Stimulated activated CD4-positive, alpha-beta T cell treated with anti-CD3 and anti-CD28 coated beads, Interleukin-12 subunit alpha, Interleukin-12 subunit beta, amount 100 ng/mL, for 48 hours (primary cell): ENCODE results near the gene AMZ2.

Source experiments
- DNase-seq, 3 donors: peaks; one replicate each; pipeline ENCODE4 v3.0.0-alpha.2; 2020; ENCODE audit warnings: low read depth in 2 of 3, low spot score in 1 of 3

Gene AMZ2

DNA sequence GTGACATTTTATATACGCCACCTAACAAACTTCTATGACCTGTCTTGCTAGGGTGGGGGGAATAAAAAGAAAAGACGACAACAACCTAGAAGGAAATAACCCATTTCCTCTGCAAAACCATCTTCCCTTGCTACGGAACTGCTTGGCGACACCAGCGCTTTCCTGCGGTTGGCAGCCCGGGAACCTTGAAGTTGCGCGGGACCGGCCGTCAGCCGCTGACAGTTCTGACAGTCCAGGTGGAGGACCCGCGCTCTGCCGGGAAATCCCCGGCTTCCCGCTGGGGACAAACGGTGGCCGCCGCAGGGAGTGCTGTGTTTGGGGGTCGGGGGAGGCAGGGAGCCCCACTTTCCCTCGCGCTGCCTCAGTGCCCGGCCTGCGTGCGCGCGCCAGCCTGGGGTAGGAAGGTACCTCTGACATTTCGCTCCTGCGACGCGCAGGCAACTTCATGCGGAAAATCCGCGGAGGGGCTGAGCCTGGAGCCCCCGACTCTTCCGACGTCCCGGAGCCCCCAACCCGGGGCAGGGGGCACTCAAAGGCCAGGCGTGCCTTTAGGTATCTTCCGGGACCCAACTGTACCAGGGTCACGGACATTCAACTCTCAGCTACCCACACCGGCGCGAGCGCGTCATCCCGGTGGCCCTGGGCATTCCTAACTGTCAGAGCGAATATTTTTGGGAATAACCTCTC lies 42.6 kb downstream of the AMZ2 start:
- peak in 1 of 3 donors; percentile 43 for DNase-seq

GRCh38 chr17:68290955-68291835 lies 43.4 kb downstream of the AMZ2 start, which contains the start of the genes ARSG and SLC16A6:
TSS of gene ARSG (plus strand) at chr17:68291495. CDS start at chr17:68307494, 15,999 bp downstream.
TSS of gene SLC16A6 (minus strand) at chr17:68291127. CDS start at chr17:68278320, 12,807 bp downstream.
- peak; percentile 55 to 77 (median 61) for DNase-seq

DNA sequence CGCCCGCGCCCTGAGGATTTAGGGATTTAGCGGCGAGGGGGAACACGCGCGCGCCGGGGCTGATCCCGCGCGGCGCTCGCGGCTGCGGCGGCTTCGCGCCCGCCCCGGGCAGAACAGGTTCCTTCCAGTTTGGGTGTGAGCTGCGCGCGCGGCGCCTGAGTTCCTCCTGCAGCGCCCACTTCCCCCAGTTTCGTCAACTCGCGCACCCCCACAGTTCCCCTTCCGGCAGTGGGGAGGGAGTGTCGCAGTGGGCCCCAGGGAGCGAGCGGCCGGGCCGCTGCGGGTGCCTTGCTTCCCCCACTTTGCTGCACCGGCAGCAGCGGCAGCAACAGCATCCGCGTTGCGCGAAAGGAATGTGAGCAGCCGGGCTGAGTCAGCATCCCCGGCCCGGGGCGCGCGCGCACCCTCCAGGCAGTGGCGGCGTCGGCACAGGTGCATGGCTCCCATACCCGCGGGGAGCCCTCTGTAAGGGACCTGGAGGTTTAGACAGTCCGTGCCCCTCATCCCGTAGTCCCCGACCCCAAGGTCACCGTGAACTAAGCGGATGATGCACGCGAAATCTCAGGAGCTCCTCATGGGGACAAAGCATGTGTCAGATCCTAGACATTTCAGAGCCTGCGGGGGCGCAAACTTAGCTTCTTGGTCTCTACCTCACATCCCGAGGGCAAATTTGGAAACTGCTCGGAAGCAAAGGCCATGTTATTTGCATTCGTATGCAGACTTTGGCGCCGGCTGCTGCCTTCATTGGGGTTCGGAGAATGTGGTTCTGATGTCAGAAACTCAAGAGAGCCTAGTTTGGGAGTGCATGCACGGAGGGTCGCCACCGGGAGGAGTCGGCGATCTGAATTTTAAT lies 44.2 kb downstream of the AMZ2 start:
- DNase-seq, result peak; percentile 68 to 80 (median 75)

DNA sequence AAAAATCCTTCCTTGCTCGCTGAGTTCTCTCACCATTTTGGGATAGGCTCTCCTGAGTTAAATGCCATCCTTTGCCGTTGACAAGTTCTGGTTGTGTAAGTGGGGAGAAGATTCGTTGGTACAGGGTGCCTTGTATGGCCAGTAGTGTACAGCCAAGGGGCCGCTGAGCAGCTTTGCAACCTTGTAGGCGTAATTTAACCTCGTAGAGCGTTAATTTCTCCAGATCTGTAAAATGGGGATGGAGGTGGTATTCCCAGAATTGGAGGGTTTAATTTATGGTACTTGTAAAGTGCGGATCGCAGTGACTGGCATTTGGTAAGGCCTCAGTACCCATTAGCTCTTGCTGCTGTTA lies 44.8 kb downstream of the AMZ2 start:
- DNase-seq, result no peak

DNA sequence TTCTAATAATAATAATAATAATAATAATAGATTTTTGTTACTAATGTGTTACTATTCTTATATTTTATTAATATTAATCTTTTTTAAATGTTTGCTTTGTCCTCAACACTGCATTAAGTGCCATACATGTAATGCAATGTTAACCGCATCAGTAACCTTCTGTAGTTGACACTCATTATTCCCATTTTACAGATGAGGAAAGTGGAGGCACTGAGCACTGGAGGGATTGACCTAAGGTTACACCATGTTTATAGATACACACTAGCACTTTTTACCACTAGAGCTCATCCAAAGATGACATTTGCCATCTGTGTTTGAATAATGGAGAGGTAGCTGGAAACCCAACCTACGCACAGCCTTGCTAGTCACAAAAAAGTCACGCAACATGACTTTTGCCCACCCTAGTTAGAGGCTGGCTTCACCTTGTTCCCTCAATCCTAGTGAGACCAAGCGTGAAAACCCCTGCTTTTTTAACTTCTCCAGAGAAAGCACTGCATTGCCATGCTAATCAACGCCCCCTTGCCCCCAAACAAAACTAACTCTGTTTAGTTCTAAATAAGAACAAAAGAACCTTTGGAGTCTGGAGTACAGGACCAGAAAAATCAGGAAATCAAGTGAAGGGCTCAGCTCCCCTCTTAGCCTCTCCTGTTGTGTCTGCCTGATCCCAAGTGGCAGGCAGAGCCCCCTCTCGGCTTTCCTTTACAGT lies 45.8 kb downstream of the AMZ2 start:
- DNase-seq, result no peak

GRCh38 chr17:68294196-68294555 lies 46.3 kb downstream of the AMZ2 start:
- no peak for DNase-seq

- DNase-seq, result no peak
Observed at GRCh38 chr17:68294617-68295016, 46.8 kb downstream of the AMZ2 start.

GRCh38 chr17:68295086-68295485 lies 47.2 kb downstream of the AMZ2 start:
- peak in 1 of 3 donors; percentile 42 for DNase-seq

DNA sequence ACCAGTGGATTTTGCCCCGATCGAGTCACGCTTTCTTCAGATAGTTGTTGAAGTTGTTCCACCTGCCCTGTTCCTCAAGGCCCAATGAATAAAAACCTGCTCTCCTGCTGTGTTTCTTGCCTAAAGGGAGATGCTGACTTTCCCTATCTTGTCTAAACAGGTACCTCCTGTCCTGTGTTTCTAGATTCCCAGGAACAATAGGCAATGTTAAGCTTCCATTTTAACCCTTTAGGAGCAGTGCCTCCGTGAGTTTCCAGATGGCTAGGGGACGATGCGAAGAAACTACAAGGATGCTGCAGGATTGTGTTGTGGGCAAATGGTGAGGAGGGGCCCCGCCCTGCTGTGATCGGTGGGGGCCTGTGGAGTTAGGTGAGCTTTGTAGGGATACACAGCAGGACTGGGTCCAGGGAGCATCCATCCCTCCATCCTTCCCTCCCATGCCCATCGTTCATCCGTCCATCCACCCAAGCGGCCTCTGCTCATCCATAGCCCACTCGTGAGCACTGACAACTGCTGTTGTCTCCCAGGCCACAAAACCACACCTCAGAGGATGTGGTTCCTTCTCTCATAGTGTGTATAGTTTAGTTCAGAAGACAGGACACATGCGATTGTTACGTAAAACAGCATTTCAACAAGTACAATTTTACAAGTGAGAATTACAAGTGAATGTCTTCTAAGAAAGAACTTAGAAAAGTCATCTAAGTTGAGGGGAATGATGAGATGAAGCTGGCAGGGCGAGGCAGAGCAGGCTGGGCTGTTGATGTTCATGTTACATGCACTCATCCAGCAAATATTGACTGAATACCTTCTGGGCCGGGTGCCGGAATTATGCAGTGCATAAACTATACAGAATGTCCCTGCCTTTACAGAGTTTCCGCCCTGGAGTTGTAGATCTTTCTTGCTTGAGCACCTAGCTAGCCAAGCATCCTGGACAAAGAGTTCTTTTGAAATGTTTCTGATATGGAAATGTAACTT lies 48.7 kb downstream of the AMZ2 start:
- DNase-seq, result no peak

GRCh38 chr17:68297195-68297594 lies 49.4 kb downstream of the AMZ2 start:
- DNase-seq, result no peak

DNA sequence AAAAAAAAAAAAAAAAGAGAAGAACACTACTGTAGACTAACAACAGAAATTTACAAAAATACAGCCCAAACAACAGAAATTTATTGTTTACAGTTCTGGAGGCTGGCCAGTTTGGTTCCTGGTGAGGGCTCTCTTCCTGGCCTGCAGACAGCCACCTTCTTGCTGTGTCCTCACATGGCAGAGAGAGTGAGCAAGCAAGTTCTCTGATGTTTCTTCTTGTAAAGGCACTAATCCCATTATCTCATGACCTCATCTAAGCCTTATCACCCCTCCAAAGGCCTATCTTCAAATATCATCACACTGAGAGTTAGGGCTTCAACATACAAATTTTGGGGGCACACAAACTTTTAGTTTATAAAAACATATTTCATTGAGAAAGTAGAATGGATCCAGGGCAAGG lies 50.8 kb downstream of the AMZ2 start:
- DNase-seq, result no peak

DNA sequence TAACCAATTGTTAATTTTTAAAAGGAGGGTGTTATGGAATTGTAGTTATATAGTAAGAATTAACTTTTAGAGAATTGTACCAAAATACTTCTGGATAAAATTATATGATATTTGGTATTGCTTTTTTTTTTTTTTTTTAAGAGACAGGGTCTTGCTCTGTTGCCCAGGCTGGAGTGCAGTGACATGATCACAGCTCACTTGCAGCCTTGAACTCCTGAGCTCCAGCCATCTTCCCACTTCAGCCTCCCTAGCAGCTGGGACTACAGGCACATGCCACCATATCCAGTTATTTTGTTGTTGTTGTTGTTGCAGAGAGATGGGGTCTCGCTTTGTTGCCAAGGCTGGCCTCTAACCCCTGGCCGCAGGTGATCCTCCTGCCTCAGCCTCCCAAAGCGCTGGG lies 52.0 kb downstream of the AMZ2 start:
- DNase-seq, result no peak

- no peak for DNase-seq
Observed at GRCh38 chr17:68301438-68301959, 53.7 kb downstream of the AMZ2 start.

DNA sequence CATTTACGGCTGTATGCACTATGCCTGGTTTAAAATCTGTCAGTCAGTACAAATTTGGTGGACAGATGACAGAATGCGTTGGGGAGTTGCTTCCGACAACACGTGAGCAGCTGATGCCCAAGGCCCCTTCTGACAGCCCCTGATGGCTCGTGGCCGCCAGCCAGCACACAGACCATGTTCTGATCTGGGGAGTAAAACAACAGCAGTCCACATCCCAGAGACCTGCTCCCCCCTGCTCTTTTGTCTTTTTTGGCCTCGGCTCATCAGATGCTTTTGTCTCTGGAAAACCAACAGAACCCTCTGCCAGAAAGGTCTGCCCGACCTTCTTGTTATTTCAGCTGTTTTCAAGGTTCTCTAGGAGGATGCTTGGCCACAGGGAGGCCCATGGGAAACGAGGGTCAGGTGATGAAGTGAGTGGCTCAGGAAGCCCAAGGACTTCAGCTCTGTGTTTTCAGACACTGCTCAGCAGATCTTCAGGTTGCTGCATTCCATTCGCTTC lies 54.3 kb downstream of the AMZ2 start:
- no peak for DNase-seq

DNA sequence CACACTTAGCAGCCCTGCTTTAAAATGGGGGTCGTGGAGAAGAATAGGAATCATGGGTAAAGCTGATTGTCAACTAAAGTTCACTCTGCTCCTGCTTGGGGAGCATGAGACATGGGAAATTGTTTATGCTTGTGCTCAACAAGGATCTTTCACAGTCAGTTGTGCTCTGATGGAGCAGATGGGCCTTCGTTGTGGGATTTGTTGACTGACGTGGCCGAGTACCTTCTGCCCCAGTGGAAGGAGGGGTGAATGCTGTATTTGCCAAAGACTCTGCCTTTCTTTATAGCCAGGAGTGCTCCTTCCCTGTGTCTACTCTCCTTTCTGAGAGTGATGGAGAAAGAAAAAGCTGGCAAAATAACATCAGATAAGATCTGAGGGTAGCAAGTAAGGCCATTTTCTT lies 54.8 kb downstream of the AMZ2 start:
- no peak for DNase-seq

DNA sequence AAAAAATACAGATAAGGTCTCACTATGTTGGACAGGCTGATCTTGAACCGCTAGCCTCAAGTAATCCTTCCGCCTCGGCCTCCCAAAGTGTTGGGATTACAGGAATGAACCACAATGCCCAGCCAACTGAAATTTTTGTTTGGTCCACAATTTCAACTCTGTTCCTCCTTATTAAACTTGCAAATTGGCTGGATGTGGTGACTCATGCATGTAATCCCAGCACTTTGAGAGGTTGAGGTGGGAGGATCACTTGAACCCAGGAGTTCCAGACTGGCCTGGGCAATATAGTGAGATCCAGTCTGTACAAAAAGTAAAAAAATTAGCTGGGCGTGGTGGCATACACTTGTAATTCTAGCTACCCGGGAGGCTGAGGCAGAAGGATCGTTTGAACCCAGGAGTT lies 56.9 kb downstream of the AMZ2 start:
- no peak for DNase-seq

GRCh38 chr17:68305142-68305541 lies 57.3 kb downstream of the AMZ2 start:
- DNase-seq, result no peak
